ENCODE measurements around the gene LRRC7.

DNA sequence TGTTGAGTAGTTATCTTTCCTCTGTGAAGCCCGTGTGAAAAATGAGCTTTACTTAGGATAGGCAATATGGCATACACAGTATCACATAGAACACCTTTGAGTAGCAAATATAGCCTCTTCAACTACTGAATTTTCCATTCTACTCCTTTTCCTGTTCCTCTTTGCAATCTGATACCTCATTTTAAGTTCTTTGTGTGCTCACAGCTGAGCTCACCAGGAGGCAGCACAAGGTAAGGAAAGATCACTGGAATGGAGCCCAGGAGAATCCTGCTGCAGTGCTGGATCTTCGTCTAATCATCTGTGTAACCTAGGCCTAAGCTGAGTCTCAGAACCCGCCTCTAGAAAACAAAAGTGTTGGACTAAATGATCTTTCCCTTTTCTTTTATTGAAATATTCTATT is 466.7 kb downstream of the LRRC7 start:
- TF ChIP-seq, protein P1, sequence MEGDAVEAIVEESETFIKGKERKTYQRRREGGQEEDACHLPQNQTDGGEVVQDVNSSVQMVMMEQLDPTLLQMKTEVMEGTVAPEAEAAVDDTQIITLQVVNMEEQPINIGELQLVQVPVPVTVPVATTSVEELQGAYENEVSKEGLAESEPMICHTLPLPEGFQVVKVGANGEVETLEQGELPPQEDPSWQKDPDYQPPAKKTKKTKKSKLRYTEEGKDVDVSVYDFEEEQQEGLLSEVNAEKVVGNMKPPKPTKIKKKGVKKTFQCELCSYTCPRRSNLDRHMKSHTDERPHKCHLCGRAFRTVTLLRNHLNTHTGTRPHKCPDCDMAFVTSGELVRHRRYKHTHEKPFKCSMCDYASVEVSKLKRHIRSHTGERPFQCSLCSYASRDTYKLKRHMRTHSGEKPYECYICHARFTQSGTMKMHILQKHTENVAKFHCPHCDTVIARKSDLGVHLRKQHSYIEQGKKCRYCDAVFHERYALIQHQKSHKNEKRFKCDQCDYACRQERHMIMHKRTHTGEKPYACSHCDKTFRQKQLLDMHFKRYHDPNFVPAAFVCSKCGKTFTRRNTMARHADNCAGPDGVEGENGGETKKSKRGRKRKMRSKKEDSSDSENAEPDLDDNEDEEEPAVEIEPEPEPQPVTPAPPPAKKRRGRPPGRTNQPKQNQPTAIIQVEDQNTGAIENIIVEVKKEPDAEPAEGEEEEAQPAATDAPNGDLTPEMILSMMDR (IDR thresholded peaks at IDR 0.05; ENCODE audit: borderline replicate concordance, extremely low read depth, low read length, poor library complexity, severe bottlenecking): peak; percentile 13
- TF ChIP-seq EZH2 (IDR thresholded peaks at IDR 0.05; ENCODE audit: borderline replicate concordance, low read depth, low read length, severe bottlenecking): no peak

Measured in DND-41 (cell line).